Lower leg skin (tissue), 4 donors: ENCODE measurements around the gene SLBP. TPM values are rescaled to one million over a fixed set of nuclear protein-coding genes. Genes with fewer than 3 reads are reported as not detected.

ENCODE experiments used
- DNase-seq, 2 donors: peaks; one replicate each; pipeline ENCODE4 v3.0.0-alpha.2; 2019; ENCODE audit warnings: low spot score in 2 of 2
- H3K4me3 ChIP-seq: fragments of 200-600 bp; sonication (generic); 2 replicates; pipeline ENCODE4 v1.5.1; 2017; ENCODE audit warnings: mild to moderate bottlenecking, low read depth; ENCODE audit not compliant: poor library complexity, severe bottlenecking
- CTCF ChIP-seq, 3 donors: fragments of 450-650 bp; IDR thresholded peaks; one replicate each; pipeline ENCODE4 v1.5.1; 2016; ENCODE audit warnings: antibody characterized with exemption in 3 of 3, mild to moderate bottlenecking in 3 of 3, moderate library complexity in 2 of 3
- POLR2A ChIP-seq, 2 donors: fragments of 450-650 bp; IDR thresholded peaks; one replicate each; pipeline ENCODE4 v1.6.1; 2016 to 2017; ENCODE audit warnings: antibody characterized with exemption in 2 of 2, mild to moderate bottlenecking in 1 of 2, moderate library complexity in 1 of 2
- WGBS, 2 donors: methylation state at CpG; one replicate each; pipeline ENCODE4 v1.1.5; 2018; 5-methylcytosine and 5-hydroxymethylcytosine counted together
- intact Hi-C: fragments of 100-400 bp; cut with DNase I; formaldehyde crosslinking; loops from one replicate; pipeline ENCODE4 v1.15.0; 2023; ENCODE audit warnings: low total_unique reads
- total RNA-seq, 4 donors: library from RNA; depleted of rRNA; stranded (reverse); fragments of >200 nt; gene quantifications; one replicate each; pipeline ENCODE4 v1.1.0, GENCODE V29; 2016

The SLBP gene
- 10 to 100 TPM; 45.8 to 66.9 (median 59.4) TPM for total RNA-seq

DNA sequence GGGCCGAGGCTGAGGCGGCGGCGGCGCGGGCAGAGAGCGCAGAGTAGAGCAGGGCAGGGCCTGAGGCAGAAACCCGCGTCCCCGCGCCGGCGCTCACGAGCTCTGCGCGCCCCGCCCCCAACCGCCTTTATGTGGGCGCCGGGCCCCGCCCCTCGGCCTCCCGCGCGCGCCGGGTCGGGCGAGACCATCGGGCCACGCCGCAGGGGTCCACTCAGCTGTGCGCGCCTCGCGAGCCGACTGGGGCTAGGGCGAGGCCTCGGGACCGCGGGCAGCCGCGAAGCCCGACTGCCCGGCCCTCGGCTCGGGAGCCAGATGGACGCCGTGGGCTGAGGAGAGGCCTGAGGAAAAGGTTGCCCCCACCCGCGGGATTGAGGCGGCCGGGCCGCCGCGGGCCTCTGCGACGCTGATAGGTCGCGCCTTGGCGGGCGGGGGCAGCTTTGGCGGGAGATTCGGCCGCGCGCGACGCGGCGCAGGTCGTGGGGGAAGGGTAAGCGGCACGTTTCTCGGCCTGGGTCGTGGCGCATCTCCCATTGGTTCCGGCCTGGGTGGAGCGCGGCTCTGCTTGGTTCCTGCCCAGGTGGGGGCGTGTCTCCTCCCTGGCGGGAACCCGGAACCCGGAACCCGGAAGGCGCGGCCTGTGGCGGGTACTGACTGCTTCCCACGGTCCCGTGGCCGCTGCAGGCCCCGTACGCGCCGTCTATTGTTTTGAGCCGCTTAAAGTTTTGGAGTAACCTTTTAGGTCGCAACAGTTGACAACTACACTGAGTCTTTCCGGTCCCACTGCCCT is at the start of gene SLBP:
Gene SLBP, minus strand, starts transcription at position 104 of the 787 bp plus-strand sequence. CDS start 131 bp downstream, outside the sequence.
- peak within 1 kb of the TSS; percentile 70 for H3K4me3 ChIP-seq
- TF ChIP-seq CTCF (IDR thresholded peaks at IDR 0.05): no peak
- TF ChIP-seq POLR2A (IDR thresholded peaks at IDR 0.05): peak in 1 of 2 donors; percentile 81
- intact Hi-C loops: no loop called here
- peak; percentile 96 to 99 for DNase-seq
- WGBS, 2 donors: 0% methylated on average over 19 to 24 of the region's 98 CpGs

GRCh38 chr4:1761130-1761689 is 49.1 kb upstream of the SLBP start:
- no peak for DNase-seq
- TF ChIP-seq CTCF (IDR thresholded peaks at IDR 0.05) (no peak), POLR2A (IDR thresholded peaks at IDR 0.05) (no peak)
- WGBS, 2 donors: 53 to 63% methylated on average over 3 to 27 of the region's 32 CpGs
- H3K4me3 ChIP-seq: no peak overlapping the region
- intact Hi-C loops: no loop called here

DNA sequence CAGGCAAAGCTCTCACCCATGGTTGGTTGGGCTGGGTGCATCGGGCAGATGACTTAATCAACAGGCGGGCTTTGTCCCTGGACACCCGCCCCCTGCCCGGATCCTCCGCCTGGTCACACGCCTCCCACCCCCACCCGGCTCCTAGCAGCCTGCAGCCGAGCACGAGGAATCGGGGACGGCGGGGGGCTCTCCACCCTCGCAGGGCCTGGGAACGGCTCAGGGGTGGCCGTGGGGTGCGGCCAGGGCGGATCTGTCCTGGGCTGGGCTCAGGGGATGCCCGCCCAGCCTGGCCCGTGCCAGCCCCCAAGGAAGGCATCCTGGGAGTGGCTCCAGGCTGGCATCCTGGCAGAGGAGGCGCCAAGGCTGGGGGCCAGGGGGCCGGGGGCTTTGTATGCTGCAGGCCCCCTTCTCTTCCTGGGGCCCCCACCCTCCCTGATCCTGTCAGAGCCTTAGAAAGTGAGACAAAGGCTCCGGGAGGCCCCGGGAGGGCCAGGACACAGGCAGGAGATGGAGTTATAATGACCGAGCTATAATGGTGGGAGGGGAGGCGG is 48.5 kb upstream of the SLBP start:
- TF ChIP-seq CTCF (IDR thresholded peaks at IDR 0.05): no peak
- TF ChIP-seq POLR2A (IDR thresholded peaks at IDR 0.05): no peak
- no peak for DNase-seq
- intact Hi-C loops: no loop called here
- 18 to 29% methylated on average over 7 to 21 of the region's 25 CpGs for WGBS, 2 donors
- H3K4me3 ChIP-seq: no peak overlapping the region

- no peak overlapping the region for H3K4me3 ChIP-seq
- no peak for TF ChIP-seq CTCF (IDR thresholded peaks at IDR 0.05)
- TF ChIP-seq POLR2A (IDR thresholded peaks at IDR 0.05): no peak
- intact Hi-C loops: no loop called here
- DNase-seq: no peak
- WGBS, 2 donors: 42 to 57% methylated on average over 12 to 13 of the region's 13 CpGs
These were observed 47.7 kb upstream of the SLBP start for GRCh38 chr4:1759818-1760223.

GRCh38 chr4:1759170-1759817 is 47.2 kb upstream of the SLBP start:
- intact Hi-C loops: no loop called here
- H3K4me3 ChIP-seq: no peak overlapping the region
- TF ChIP-seq POLR2A (IDR thresholded peaks at IDR 0.05) (no peak), CTCF (IDR thresholded peaks at IDR 0.05) (no peak)
- no peak for DNase-seq
- WGBS, 2 donors: 64 to 72% methylated on average over 15 to 19 of the region's 19 CpGs
